GM12875 (cell line): Measurements from ENCODE around the gene SCFD2.
"Not testable (repeated sequence)": the region's sequence is repeated elsewhere in the genome, so short reads cannot be mapped to it uniquely, and the experiment has no call there.

ENCODE experiments used
- H3K4me3 ChIP-seq: one replicate; pipeline ENCODE4 v1.5.1; 2011; ENCODE audit warnings: low read depth, low read length, control low read depth
- CTCF ChIP-seq: IDR thresholded peaks from 2 replicates; pipeline ENCODE4 v1.5.1; 2011; ENCODE audit warnings: low read depth, mild to moderate bottlenecking, control low read depth, inconsistent platforms, low read length, moderate library complexity, borderline replicate concordance; ENCODE audit not compliant: insufficient read depth

The SCFD2 gene

GRCh38 chr4:53365486-53366300 is at the start of gene SCFD2:
TSS of gene SCFD2 (minus strand) at chr4:53366061.
- H3K4me3 ChIP-seq: peak within 1 kb of the TSS; percentile 79
- TF ChIP-seq CTCF: no peak

- not testable (repeated sequence) for H3K4me3 ChIP-seq
Observed at GRCh38 chr4:53409479-53409878, 43.6 kb upstream of the SCFD2 start.

- no peak for TF ChIP-seq CTCF
- H3K4me3 ChIP-seq: no peak overlapping the region
Observed at GRCh38 chr4:53380221-53380620, 14.4 kb upstream of the SCFD2 start.

GRCh38 chr4:53378171-53378482 is 12.3 kb upstream of the SCFD2 start:
- TF ChIP-seq CTCF: no peak
- H3K4me3 ChIP-seq: peak overlapping the region; percentile 95

- 0 out of 2 replicates have a peak, but pooled peaks have one; percentile 1 for TF ChIP-seq CTCF
Observed at GRCh38 chr4:53377319-53378170, 11.7 kb upstream of the SCFD2 start, which contains the start of gene FIP1L1. TSS of gene FIP1L1 (plus strand) at chr4:53377641. CDS start at chr4:53377839, 198 bp downstream.

GRCh38 chr4:53376900-53377299 is 11.0 kb upstream of the SCFD2 start:
- TF ChIP-seq CTCF: no peak

More at GRCh38 chr4:53377319-53378170, 11.7 kb upstream of the SCFD2 start, which contains the start of gene FIP1L1:
- peak within 1 kb of the TSS; percentile 95 for H3K4me3 ChIP-seq

GRCh38 chr4:53374777-53375258 is 9.0 kb upstream of the SCFD2 start:
- H3K4me3 ChIP-seq: no peak overlapping the region
- TF ChIP-seq CTCF: no peak

More at GRCh38 chr4:53376900-53377299, 11.0 kb upstream of the SCFD2 start:
- no peak overlapping the region for H3K4me3 ChIP-seq
